ENCODE measurements around the gene LRGUK. TPM values are rescaled to one million over a fixed set of nuclear protein-coding genes. Genes with fewer than 3 reads are reported as not detected.

The LRGUK gene
- polyA plus RNA-seq, 1 experiment: not detected

GRCh38 chr7:134174795-134175261 lies 47.7 kb downstream of the LRGUK start:
- CTCF ChIA-PET: interaction anchor here (0.6 kb wide), 1 partner anchor 185 kb away, joined by 3 read pairs; no protein-coding TSS in a partner anchor
- POLR2A ChIA-PET: no interaction called here
- TF ChIP-seq, protein P1, sequence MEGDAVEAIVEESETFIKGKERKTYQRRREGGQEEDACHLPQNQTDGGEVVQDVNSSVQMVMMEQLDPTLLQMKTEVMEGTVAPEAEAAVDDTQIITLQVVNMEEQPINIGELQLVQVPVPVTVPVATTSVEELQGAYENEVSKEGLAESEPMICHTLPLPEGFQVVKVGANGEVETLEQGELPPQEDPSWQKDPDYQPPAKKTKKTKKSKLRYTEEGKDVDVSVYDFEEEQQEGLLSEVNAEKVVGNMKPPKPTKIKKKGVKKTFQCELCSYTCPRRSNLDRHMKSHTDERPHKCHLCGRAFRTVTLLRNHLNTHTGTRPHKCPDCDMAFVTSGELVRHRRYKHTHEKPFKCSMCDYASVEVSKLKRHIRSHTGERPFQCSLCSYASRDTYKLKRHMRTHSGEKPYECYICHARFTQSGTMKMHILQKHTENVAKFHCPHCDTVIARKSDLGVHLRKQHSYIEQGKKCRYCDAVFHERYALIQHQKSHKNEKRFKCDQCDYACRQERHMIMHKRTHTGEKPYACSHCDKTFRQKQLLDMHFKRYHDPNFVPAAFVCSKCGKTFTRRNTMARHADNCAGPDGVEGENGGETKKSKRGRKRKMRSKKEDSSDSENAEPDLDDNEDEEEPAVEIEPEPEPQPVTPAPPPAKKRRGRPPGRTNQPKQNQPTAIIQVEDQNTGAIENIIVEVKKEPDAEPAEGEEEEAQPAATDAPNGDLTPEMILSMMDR (IDR thresholded peaks at IDR 0.05; ENCODE audit: insufficient read depth, low read depth, low read length): no peak
- no peaks in the 10 kb centered on the region for H3K27me3 ChIP-seq (ENCODE audit: control insufficient read depth, insufficient read depth, low read length)
- no peak overlapping the region for H3K4me3 ChIP-seq (ENCODE audit: low read depth, low read length)
- DNase-seq (ENCODE audit: low read depth): peak; percentile 55
- H3K36me3 ChIP-seq (ENCODE audit: control insufficient read depth, insufficient read depth, low read length): no peaks in the 10 kb centered on the region

- POLR2A ChIA-PET: no interaction called here
- CTCF ChIA-PET: no interaction called here
- Histone ChIP-seq H3K27me3 (ENCODE audit: control insufficient read depth, insufficient read depth, low read length) (no peaks in the 10 kb centered on the region), H3K4me3 (ENCODE audit: low read depth, low read length) (no peak overlapping the region), H3K36me3 (ENCODE audit: control insufficient read depth, insufficient read depth, low read length) (no peaks in the 10 kb centered on the region)
- DNase-seq (ENCODE audit: low read depth): no peak
- TF ChIP-seq, protein P1 (IDR thresholded peaks at IDR 0.05; ENCODE audit: insufficient read depth, low read depth, low read length): no peak
Measured at GRCh38 chr7:134175334-134176036, 48.3 kb downstream of the LRGUK start.

GRCh38 chr7:134176037-134176350 lies 48.9 kb downstream of the LRGUK start:
- H3K36me3 ChIP-seq (ENCODE audit: control insufficient read depth, insufficient read depth, low read length): no peaks in the 10 kb centered on the region
- ChIA-PET CTCF (no interaction called here), POLR2A (no interaction called here)
- H3K4me3 ChIP-seq (ENCODE audit: low read depth, low read length): no peak overlapping the region
- peak; percentile 15 for DNase-seq (ENCODE audit: low read depth)
- TF ChIP-seq, protein P1 (IDR thresholded peaks at IDR 0.05; ENCODE audit: insufficient read depth, low read depth, low read length): no peak
- no peaks in the 10 kb centered on the region for H3K27me3 ChIP-seq (ENCODE audit: control insufficient read depth, insufficient read depth, low read length)

GRCh38 chr7:134179036-134180011 lies 52.2 kb downstream of the LRGUK start:
- TF ChIP-seq, protein P1 (IDR thresholded peaks at IDR 0.05; ENCODE audit: insufficient read depth, low read depth, low read length): no peak
- DNase-seq (ENCODE audit: low read depth): no peak
- H3K4me3 ChIP-seq (ENCODE audit: low read depth, low read length): no peak overlapping the region
- ChIA-PET CTCF (interaction anchor here (1.0 to 1.9 kb wide), 2 partner anchors 28 to 38 kb away, joined by 3 to 5 read pairs; no protein-coding TSS in a partner anchor), POLR2A (no interaction called here)
- no peaks in the 10 kb centered on the region for H3K27me3 ChIP-seq (ENCODE audit: control insufficient read depth, insufficient read depth, low read length)
- no peaks in the 10 kb centered on the region for H3K36me3 ChIP-seq (ENCODE audit: control insufficient read depth, insufficient read depth, low read length)

- TF ChIP-seq, protein P1 (IDR thresholded peaks at IDR 0.05; ENCODE audit: insufficient read depth, low read depth, low read length): no peak
- no peak overlapping the region for H3K4me3 ChIP-seq (ENCODE audit: low read depth, low read length)
- CTCF ChIA-PET: interaction anchor here (1.9 kb wide), 1 partner anchor 39 kb away, joined by 5 read pairs; no protein-coding TSS in a partner anchor
- no peaks in the 10 kb centered on the region for H3K27me3 ChIP-seq (ENCODE audit: control insufficient read depth, insufficient read depth, low read length)
- no peaks in the 10 kb centered on the region for H3K36me3 ChIP-seq (ENCODE audit: control insufficient read depth, insufficient read depth, low read length)
- POLR2A ChIA-PET: no interaction called here
- no peak for DNase-seq (ENCODE audit: low read depth)
Measured at GRCh38 chr7:134180376-134180775, 53.2 kb downstream of the LRGUK start.
